Bronchial epithelial cell (primary cell): ENCODE data around the gene TFEB. TPM values are rescaled to one million over a fixed set of nuclear protein-coding genes. Genes with fewer than 3 reads are reported as not detected.

Experiments
- DNase-seq: peaks from one replicate; pipeline ENCODE4 v3.0.0-alpha.2; 2010; ENCODE audit warnings: low read depth
- FAIRE-seq: peaks from 2 replicates; lab custom pipeline; 2011; peaks lifted over from hg19 to GRCh38; lab: Jason Lieb, UNC
- H3K27me3 ChIP-seq: 2 replicates; pipeline ENCODE4 v1.5.1; 2011; ENCODE audit warnings: low read length; ENCODE audit not compliant: control insufficient read depth, insufficient read depth
- H3K36me3 ChIP-seq: 2 replicates; pipeline ENCODE4 v1.5.1; 2011; ENCODE audit warnings: low read length; ENCODE audit not compliant: control insufficient read depth, insufficient read depth
- H3K4me3 ChIP-seq: 2 replicates; pipeline ENCODE4 v1.5.1; 2011; ENCODE audit warnings: mild to moderate bottlenecking, low read depth, low read length, control low read depth
- total RNA-seq: library from RNA; depleted of rRNA; stranded (reverse); fragments of >200 nt; gene quantifications from 2 replicates; pipeline ENCODE4 v1.2.1, GENCODE V29; 2014
- TF ChIP-seq, protein P1 (sequence below): IDR thresholded peaks from 2 replicates; pipeline ENCODE4 v1.5.1; 2011; ENCODE audit warnings: mild to moderate bottlenecking, moderate library complexity, low read length, control low read depth, inconsistent platforms; ENCODE audit not compliant: insufficient read depth, severe bottlenecking

TFEB gene
- total RNA-seq, 1 donor from 2014 or later = 6.8 TPM

DNA sequence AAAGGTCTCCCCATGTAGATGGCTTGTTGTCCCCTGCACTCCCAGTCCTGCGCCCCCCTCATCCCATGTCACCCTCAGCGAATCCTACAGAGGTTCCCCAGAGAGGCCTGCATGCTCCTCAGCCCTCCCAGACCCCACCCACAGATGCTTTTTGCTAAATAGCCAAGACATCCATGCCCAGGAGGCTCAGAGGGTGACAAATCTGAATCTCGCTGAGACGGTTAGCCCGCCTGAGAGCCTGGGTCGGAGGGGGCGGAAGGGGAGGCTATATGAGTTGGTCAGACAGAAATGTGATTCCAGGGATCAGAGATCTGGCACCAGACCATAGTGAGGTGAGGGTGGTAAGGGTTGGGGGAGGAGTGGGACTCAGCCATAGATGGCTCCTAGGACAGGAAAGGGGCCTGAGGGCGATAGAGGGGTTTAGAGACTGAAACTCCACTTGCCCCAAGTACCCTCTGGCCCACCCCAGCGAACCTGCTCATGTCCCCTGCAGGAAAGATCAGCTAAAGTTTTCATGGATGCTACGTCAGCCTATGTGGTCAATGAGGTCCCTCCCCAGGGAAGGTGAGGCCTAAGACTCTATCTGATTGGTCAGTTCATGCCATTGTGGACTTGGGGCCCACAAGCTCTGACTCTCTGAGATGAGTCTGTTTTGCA lies 33.2 kb downstream of the TFEB start:
- Histone ChIP-seq H3K36me3 (peaks cover 9% of the 10 kb centered on the region), H3K27me3 (no peaks in the 10 kb centered on the region), H3K4me3 (no peak overlapping the region)
- no peak for DNase-seq
- FAIRE-seq = no peak
- TF ChIP-seq, protein P1, sequence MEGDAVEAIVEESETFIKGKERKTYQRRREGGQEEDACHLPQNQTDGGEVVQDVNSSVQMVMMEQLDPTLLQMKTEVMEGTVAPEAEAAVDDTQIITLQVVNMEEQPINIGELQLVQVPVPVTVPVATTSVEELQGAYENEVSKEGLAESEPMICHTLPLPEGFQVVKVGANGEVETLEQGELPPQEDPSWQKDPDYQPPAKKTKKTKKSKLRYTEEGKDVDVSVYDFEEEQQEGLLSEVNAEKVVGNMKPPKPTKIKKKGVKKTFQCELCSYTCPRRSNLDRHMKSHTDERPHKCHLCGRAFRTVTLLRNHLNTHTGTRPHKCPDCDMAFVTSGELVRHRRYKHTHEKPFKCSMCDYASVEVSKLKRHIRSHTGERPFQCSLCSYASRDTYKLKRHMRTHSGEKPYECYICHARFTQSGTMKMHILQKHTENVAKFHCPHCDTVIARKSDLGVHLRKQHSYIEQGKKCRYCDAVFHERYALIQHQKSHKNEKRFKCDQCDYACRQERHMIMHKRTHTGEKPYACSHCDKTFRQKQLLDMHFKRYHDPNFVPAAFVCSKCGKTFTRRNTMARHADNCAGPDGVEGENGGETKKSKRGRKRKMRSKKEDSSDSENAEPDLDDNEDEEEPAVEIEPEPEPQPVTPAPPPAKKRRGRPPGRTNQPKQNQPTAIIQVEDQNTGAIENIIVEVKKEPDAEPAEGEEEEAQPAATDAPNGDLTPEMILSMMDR = no peak

DNA sequence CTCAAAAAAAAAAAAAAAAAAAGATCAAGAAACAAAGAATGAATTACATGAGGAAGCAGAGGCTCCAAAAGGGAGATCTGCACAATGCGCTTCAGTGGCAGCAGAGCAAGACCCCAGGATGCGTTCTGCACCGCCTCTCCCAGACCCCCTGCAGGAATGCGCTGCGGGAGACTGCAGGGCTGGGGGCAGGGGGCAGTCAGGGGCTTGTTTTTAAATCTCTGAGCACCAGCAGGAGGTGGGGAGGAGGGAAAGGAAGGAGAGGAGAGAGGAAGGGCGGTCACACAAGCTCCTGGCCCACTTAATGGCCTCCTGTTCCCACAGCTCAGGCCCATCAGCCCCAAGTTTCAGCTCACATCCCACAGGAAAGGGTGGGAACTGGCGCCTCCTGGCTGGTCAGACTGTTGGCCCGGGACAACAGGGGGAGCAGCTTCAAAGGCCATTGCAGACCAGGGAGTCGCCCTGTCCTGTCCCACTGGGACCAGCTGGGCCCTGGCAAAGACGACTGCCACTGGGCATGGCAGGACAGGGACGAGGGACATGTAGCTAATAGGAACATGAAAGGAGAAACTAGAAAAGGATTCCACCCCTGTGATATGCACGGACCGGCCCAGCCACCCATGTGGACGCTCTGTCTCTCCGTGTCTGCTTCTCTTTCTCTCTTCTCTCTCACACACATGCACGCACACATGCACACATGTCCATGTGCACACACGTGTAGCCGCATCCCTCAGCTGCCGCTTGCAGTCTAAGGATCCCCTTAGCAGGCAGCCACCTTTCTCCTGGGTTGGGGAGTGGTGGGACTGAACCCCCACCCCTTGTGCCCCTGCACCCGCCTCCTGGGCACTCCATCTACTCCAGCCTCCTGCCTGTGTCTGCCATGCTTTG lies 34.7 kb downstream of the TFEB start:
- peaks cover 11% of the 10 kb centered on the region for H3K36me3 ChIP-seq
- DNase-seq (no peak), FAIRE-seq (peak; percentile 66)
- H3K27me3 ChIP-seq = no peaks in the 10 kb centered on the region
- TF ChIP-seq, protein P1 = no peak
- H3K4me3 ChIP-seq = no peak overlapping the region

DNA sequence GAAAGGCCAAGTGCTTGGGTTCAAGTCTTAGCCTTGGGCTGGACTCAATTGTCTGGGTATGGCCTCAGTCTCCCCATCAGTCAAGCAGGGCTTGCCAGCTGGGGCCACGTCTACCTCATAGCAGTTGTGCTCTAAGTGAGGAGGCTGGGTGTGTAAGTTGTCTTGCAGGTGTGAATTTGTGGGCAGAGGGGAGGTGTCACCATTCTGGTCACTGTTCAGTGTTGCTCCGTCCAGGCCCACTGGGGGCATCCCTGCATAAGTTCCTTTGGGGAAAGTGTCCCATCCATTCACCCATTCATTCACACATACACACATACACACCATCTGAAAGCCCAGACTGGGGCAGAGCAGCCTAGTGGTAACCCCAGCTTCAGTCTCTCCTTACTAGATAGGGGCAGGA lies 36.3 kb downstream of the TFEB start:
- TF ChIP-seq, protein P1 = no peak
- no peaks in the 10 kb centered on the region for H3K27me3 ChIP-seq
- DNase-seq = no peak
- peak; percentile 18 for FAIRE-seq
- peaks cover 10% of the 10 kb centered on the region for H3K36me3 ChIP-seq
- no peak overlapping the region for H3K4me3 ChIP-seq

DNA sequence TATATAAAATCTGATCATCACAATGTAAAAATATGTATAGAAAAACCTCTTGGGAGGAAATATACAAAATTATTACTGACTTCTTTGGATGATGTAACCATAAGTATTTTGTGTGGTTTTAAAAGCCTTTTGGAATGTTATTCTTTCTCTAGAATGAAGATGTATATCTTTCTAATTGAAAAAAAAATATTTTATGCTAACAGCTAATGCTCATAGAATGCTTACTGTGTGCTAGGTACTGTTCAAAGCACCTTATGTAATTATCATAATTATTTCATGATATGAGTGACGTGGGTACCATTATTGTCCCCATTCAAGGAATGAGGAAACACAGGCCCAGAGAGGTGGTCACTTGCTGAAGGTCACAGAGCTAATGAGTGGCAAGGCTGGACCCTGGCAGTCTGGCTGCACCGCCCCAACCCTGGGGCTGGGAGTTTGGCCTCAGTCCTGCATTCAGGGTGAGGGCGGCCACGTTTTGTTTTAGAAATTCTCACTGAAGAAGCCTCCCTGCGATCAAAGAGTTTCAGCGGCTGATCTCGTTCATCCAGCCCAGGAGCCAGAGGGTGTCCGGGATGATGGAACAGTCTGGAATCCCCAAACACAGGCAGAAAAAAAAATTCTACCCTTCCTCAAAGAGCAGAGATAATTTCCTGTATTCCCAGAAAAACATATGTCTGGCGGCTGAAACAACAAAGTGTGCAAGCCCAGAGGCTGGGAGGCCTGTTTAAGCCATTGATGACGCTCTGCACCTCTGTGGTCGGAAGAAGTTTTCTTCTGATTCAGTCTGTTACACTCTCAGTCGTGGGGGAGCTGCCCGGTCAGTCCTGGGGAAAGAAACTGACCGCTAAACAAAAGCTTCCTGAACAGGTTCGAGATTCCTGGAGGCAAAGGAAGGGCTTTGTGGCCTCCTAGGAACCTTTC lies 37.3 kb downstream of the TFEB start:
- DNase-seq (no peak), FAIRE-seq (no peak)
- TF ChIP-seq, protein P1 = no peak
- Histone ChIP-seq H3K27me3 (no peaks in the 10 kb centered on the region), H3K4me3 (no peak overlapping the region), H3K36me3 (peaks cover 10% of the 10 kb centered on the region)

DNA sequence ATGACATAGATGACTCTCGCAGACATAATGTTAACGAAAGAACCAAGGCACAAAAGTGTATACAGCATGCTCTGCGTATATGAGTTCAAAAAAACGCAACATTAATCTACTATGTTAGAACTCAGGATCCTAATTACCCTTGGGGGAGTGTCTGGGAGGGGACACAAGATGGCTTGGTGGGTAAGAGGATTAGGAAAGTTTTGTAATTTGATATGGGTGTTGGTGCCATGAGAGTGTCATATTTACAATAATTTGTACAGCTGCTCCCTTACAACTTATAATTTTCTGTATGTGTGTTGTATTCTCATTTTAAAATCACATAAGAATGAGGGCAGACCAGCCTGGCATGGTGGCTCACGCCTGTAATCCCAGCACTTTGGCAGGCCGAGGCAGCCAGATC lies 38.6 kb downstream of the TFEB start:
- Histone ChIP-seq H3K27me3 (no peaks in the 10 kb centered on the region), H3K4me3 (no peak overlapping the region), H3K36me3 (peaks cover 4% of the 10 kb centered on the region)
- DNase-seq = no peak
- TF ChIP-seq, protein P1 = no peak
- no peak for FAIRE-seq
